Right lobe of liver (tissue), 6 donors: ENCODE data around the gene TFEB. TPM values are rescaled to one million over a fixed set of nuclear protein-coding genes. Genes with fewer than 3 reads are reported as not detected.

Experiments
- ATAC-seq, 4 donors: fragments of 200-7000 bp; cut with Tn5 transposase; one replicate each; pipeline ENCODE4 v1.9.1; 2020; ENCODE audit warnings: mild to moderate bottlenecking in 4 of 4, moderate library complexity in 4 of 4
- DNase-seq, 3 donors: peaks; one replicate each; pipeline ENCODE4 v3.0.0-alpha.2; 2020
- H3K27ac ChIP-seq, 3 donors: fragments of 200-600 bp; one replicate each; pipeline ENCODE4 v1.8.0; 2022
- H3K27me3 ChIP-seq, 2 donors: fragments of 200-600 bp; one replicate each; pipeline ENCODE4 v1.8.0; 2022
- H3K36me3 ChIP-seq, 4 donors: fragments of 200-600 bp; sonication (generic) in 1 of 4; one replicate each; pipeline versions ENCODE4 v1.5.1 to v1.8.0; 2017 to 2022; ENCODE audit warnings: control low read depth in 1 of 4
- H3K4me1 ChIP-seq, 4 donors: fragments of 200-600 bp; sonication (generic) in 1 of 4; one replicate each; pipeline versions ENCODE4 v1.5.1 to v1.8.0; 2017 to 2022; ENCODE audit warnings: control low read depth in 1 of 4
- H3K4me3 ChIP-seq, 3 donors: fragments of 200-600 bp; one replicate each; pipeline ENCODE4 v1.8.0; 2022
- H3K9me3 ChIP-seq, 4 donors: fragments of 200-600 bp; sonication (generic) in 1 of 4; one replicate each; pipeline versions ENCODE4 v1.5.1 to v1.8.0; 2017 to 2022; ENCODE audit warnings: control low read depth in 1 of 4
- POLR2A ChIP-seq: fragments of 450-650 bp; IDR thresholded peaks from one replicate; pipeline ENCODE4 v1.6.1; 2017; ENCODE audit warnings: antibody characterized with exemption, mild to moderate bottlenecking
- WGBS: methylation state at CpG from one replicate; pipeline ENCODE4 v1.1.6; 2018; ENCODE audit warnings: low coverage, low lambda C conversion rate; ENCODE audit not compliant: insufficient coverage; ENCODE audit errors: missing lambda C conversion rate; 5-methylcytosine and 5-hydroxymethylcytosine counted together
- intact Hi-C, 2 donors: fragments of 100-400 bp; cut with DNase I; formaldehyde crosslinking; loops; one replicate each; pipeline versions ENCODE4 v1.11.2 to v1.14.1; 2022
- total RNA-seq, 6 experiments: library from RNA; depleted of rRNA in 2 of 6; stranded (reverse); fragments of >200 nt in 2 of 6; fragmentation: NEBNext Ultra II Directional in 3 of 6; extraction: Animal tissue kit (Norgen Biotek cat#: 25700) in 3 of 6; gene quantifications; one replicate each; pipeline versions ENCODE4 v1.1.0 to v1.2.4, GENCODE V29; 2016 to 2023
- TF ChIP-seq, protein P1 (sequence below), 4 donors: fragments of 200-600 bp in 3 of 4; fragments of 450-650 bp in 1 of 4; IDR thresholded peaks; one replicate each; pipeline versions ENCODE4 v1.5.1 to v1.8.0; 2016 to 2022; ENCODE audit warnings: antibody characterized with exemption in 4 of 4, mild to moderate bottlenecking in 2 of 4
- donor health status: DM: no; HTN: yes; CAD: no.
- donor health status: DM: no; HTN: no; CAD: no.
- donor health status: DM: no; HTN: no; CAD: no.
- donor health status: DM: no; HTN: yes; CAD: no.
- donor health status: DM: no; HTN: yes; CAD: no.

The TFEB gene
- total RNA-seq, 6 experiments from 2014 or later = 4.5 to 9.2 (median 6.6) TPM

DNA sequence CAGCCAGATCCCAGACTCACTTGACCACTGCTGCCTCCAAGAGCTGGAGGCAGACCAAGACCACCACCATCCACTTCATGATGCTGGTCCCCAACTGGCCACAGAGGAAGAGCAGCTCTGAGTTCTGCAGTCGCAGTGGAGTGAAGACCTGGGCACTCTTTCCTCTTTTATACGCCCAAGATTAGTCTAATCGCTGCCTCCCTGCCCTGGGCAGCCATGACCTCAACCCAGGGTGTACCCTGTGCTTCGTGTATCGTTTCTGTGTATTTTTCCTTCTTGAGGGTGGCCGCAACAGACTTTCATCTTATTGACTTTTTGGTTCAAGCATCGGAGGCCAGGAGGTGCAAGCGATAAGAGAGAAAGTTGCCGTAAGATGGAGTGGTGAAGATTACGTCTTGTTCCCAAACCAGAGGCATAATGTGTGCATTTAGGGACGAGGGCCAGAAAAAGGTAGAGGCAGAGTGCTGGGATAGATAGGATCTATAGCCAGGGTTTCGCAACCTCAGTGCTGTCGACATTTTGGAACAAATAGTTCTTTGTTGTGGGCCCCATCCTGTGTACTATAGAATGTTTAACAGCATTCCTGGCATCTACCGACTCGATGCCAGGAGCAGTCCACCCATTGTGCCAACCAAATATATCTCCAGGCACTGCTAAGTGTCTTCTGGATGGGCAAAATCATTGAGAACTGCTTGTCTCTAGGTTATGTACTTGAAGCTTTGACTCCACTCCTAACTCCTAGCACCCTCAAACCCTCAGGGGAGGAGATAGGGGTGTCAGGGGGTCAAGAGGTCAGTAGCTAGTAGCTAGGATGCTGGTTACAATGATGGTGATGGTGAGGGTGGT is 12.1 kb upstream of the TFEB start, which contains the start of gene PGC:
Gene PGC, minus strand, starts transcription at position 142 of the 846 bp plus-strand sequence. Its CDS starts 63 bp downstream, at position 79.
- no peak for TF ChIP-seq POLR2A
- ATAC-seq (no peak), DNase-seq (no peak)
- Histone ChIP-seq H3K9me3 (no peaks in the 10 kb centered on the region), H3K36me3 (no peaks in the 10 kb centered on the region), H3K27me3 (no peaks in the 10 kb centered on the region), H3K4me1 (no peaks in the 10 kb centered on the region), H3K4me3 (no peak within 1 kb of the TSS), H3K27ac (no peak within 1 kb of the TSS)
- intact Hi-C loops = no loop called here
- 78% methylated on average over 13 of the region's 15 CpGs for WGBS

DNA sequence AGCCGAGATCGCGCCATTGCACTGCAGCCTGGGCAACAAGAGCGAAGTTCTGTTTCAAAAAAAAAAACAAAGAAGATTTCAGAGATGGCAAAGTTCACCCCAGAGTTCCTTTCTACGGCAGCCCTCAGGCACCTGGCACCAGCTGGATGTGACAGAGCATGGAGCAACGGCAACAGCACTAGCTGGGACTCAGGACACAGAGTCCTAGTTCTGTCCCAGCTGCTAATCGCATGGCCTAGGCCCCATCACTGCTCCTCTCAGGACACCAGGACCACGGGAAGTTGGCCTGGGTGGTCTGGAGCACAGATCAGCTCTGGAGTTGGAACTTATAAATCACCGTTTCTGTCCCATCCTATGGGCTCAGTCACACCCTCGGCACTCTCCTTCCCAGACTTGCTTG is 10.7 kb upstream of the TFEB start:
- Histone ChIP-seq H3K9me3 (no peaks in the 10 kb centered on the region), H3K27ac (no peak overlapping the region), H3K27me3 (no peaks in the 10 kb centered on the region), H3K4me3 (no peak overlapping the region), H3K36me3 (no peaks in the 10 kb centered on the region), H3K4me1 (no peaks in the 10 kb centered on the region)
- TF ChIP-seq, protein P1, sequence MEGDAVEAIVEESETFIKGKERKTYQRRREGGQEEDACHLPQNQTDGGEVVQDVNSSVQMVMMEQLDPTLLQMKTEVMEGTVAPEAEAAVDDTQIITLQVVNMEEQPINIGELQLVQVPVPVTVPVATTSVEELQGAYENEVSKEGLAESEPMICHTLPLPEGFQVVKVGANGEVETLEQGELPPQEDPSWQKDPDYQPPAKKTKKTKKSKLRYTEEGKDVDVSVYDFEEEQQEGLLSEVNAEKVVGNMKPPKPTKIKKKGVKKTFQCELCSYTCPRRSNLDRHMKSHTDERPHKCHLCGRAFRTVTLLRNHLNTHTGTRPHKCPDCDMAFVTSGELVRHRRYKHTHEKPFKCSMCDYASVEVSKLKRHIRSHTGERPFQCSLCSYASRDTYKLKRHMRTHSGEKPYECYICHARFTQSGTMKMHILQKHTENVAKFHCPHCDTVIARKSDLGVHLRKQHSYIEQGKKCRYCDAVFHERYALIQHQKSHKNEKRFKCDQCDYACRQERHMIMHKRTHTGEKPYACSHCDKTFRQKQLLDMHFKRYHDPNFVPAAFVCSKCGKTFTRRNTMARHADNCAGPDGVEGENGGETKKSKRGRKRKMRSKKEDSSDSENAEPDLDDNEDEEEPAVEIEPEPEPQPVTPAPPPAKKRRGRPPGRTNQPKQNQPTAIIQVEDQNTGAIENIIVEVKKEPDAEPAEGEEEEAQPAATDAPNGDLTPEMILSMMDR (IDR thresholded peaks at IDR 0.05) = no peak
- TF ChIP-seq POLR2A = no peak
- intact Hi-C loops = no loop called here
- DNase-seq = peak in 1 of 3 donors; percentile 35
- WGBS = 86% methylated on average over 8 of the region's 10 CpGs
- ATAC-seq = no peak

DNA sequence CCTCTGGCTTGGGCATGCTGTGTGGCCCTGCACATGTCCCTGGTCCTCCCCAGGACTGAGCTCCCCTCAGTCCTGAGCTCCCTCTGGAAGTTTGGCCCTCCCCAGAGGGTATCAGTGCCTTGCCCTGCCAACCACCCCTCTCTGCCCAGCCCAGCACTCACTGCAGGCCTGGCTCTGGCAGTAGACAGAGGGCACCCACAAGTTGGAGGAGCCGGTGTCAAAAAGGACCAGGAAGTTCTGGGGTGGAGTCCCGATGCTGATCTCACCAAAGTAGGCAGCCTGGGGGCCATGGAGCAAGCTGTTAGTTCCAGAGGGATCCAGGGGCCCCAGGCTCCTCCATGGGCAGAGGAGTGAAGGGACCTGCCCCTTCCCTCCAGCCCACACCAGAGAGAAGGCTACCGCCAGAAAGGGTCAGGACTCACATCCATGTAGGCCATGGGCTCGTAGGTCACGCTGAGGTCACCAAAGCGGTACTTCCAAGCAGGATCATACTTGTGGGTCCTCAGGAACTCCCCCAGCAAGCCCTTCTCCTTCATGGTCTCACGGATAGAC is 8.9 kb upstream of the TFEB start:
- Histone ChIP-seq H3K27ac (no peak overlapping the region), H3K4me3 (no peak overlapping the region), H3K27me3 (no peaks in the 10 kb centered on the region), H3K36me3 (no peaks in the 10 kb centered on the region), H3K4me1 (no peaks in the 10 kb centered on the region), H3K9me3 (no peaks in the 10 kb centered on the region)
- DNase-seq = peak in 1 of 3 donors; percentile 27
- intact Hi-C loops = no loop called here
- WGBS = 63% methylated on average over 1 of the region's 7 CpGs
- TF ChIP-seq, protein P1 (IDR thresholded peaks at IDR 0.05) = no peak
- no peak for TF ChIP-seq POLR2A
- peak in 1 of 4 donors; percentile 7 for ATAC-seq

DNA sequence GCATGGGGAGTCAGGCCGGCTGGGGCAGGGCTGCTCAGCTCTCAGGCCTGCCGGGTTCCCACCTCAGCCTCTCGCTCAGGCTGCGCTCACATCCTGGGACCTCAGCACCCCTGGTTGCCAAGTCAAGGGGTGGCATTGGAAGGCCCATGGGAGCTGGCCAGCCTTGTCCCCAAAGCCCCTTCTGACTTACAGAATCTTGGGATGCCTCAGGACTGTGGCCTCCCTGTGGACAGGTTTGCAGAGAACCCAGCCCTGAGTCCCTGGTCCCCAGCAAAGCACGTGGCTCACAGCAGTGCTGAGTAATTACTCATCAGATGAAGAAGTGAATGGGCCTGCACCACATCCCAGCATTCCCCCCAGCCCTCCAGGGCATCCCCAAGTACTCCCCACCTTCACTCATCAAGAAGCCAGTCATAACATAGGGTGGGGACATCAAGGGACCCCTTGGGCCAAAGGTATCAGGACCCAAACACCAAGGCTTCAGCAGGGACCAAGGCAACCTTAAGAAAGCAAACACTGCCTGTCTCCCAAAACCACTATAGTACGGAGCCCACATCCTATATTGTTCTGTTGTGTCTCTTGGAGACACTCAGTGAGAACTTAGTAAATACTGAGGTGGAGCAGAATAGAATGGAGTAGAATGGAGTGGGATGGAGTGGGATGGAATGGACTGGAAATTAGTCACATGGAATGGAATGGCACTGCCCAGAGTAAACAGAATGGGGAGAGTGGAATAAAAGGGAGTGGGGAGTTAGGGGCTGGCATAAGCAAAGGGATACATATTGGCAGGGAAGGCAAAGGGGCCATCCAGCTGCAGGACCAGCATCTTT is 8.2 kb upstream of the TFEB start:
- no peak overlapping the region for H3K27ac ChIP-seq
- DNase-seq (no peak), ATAC-seq (no peak)
- H3K4me3 ChIP-seq = no peak overlapping the region
- no peaks in the 10 kb centered on the region for H3K27me3 ChIP-seq
- 90% methylated on average over 3 of the region's 6 CpGs for WGBS
- intact Hi-C loops = no loop called here
- H3K36me3 ChIP-seq = no peaks in the 10 kb centered on the region
- TF ChIP-seq, protein P1 (IDR thresholded peaks at IDR 0.05) = no peak
- no peak for TF ChIP-seq POLR2A
- no peaks in the 10 kb centered on the region for H3K4me1 ChIP-seq
- H3K9me3 ChIP-seq = no peaks in the 10 kb centered on the region
